ENCODE measurements around the gene SPATS2. TPM values are rescaled to one million over a fixed set of nuclear protein-coding genes. Genes with fewer than 3 reads are reported as not detected.

Gene SPATS2
- total RNA-seq, 4 donors from 2014 or later = 24.7 to 37.8 (median 30.1) TPM

GRCh38 chr12:49564686-49565405 is 197.6 kb downstream of the SPATS2 start:
- intact Hi-C loops (cut with DNase I) = no loop called here
- Histone ChIP-seq H3K27me3 (no peaks in the 10 kb centered on the region), H3K27ac (no peak overlapping the region), H3K36me3 (peaks cover 41 to 49% of the 10 kb centered on the region in 2 donors), H3K4me3 (replicated peaks in 1 of 3) (no peak overlapping the region), H3K4me1 (peaks cover 13 to 22% of the 10 kb centered on the region in 2 donors), H3K9me3 (no peaks in the 10 kb centered on the region)
- TF ChIP-seq POLR2A (IDR thresholded peaks at IDR 0.05) = no peak
- no peak for TF ChIP-seq CTCF (IDR thresholded peaks at IDR 0.05)
- WGBS, 2 donors = 87 to 91% methylated on average over 6 to 8 of the region's 8 CpGs
- DNase-seq = no peak

GRCh38 chr12:49565406-49566265 is 198.4 kb downstream of the SPATS2 start:
- H3K36me3 ChIP-seq = peaks cover 33 to 42% of the 10 kb centered on the region in 2 donors
- 96% methylated on average over 12 of the region's 12 CpGs for WGBS, 2 donors

GRCh38 chr12:49566361-49566760 is 199.1 kb downstream of the SPATS2 start:
- no peak for DNase-seq
- Histone ChIP-seq H3K9me3 (no peaks in the 10 kb centered on the region), H3K4me3 (replicated peaks in 1 of 3) (no peak overlapping the region), H3K4me1 (peaks cover 13 to 22% of the 10 kb centered on the region in 2 donors), H3K27ac (no peak overlapping the region), H3K27me3 (no peaks in the 10 kb centered on the region), H3K36me3 (peaks cover 33 to 35% of the 10 kb centered on the region in 2 donors)
- WGBS, 2 donors = 96 to 99% methylated on average over 9 to 12 of the region's 13 CpGs
- TF ChIP-seq CTCF (IDR thresholded peaks at IDR 0.05) = no peak
- no peak for TF ChIP-seq POLR2A (IDR thresholded peaks at IDR 0.05)
- intact Hi-C loops (cut with DNase I) = no loop called here

More at GRCh38 chr12:49565406-49566265, 198.4 kb downstream of the SPATS2 start:
- no peak for TF ChIP-seq POLR2A (IDR thresholded peaks at IDR 0.05)
- no peak for TF ChIP-seq CTCF (IDR thresholded peaks at IDR 0.05)
- intact Hi-C loops (cut with DNase I) = no loop called here
- Histone ChIP-seq H3K27me3 (no peaks in the 10 kb centered on the region), H3K9me3 (no peaks in the 10 kb centered on the region), H3K27ac (no peak overlapping the region), H3K4me1 (peaks cover 13 to 22% of the 10 kb centered on the region in 2 donors), H3K4me3 (replicated peaks in 1 of 3) (no peak overlapping the region)
- no peak for DNase-seq

- Histone ChIP-seq H3K4me3 (replicated peaks in 1 of 3) (peak overlapping the region; percentile 67 to 80 (median 76)), H3K4me1 (peaks cover 13 to 22% of the 10 kb centered on the region in 2 donors), H3K27me3 (no peaks in the 10 kb centered on the region), H3K36me3 (peaks cover 28 to 30% of the 10 kb centered on the region in 2 donors), H3K27ac (peak overlapping the region in 2 of 3 donors; percentile 84 to 90), H3K9me3 (no peaks in the 10 kb centered on the region)
- DNase-seq = no peak
- intact Hi-C loops (cut with DNase I) = no loop called here
- WGBS, 2 donors = 0 to 2% methylated on average over 7 to 11 of the region's 11 CpGs
- TF ChIP-seq POLR2A (IDR thresholded peaks at IDR 0.05) = no peak
- no peak for TF ChIP-seq CTCF (IDR thresholded peaks at IDR 0.05)
Measured at GRCh38 chr12:49567302-49567610, 200.0 kb downstream of the SPATS2 start.

Data from thyroid gland (tissue), 4 donors.